NCI-H82 treated with DMSO at 0.1 percent for 48 hours (cell line): ENCODE data around the gene ZNF687.

Experiments used
- DNase-seq: peaks from one replicate; lab custom pipeline; 2025; ENCODE audit not compliant: unreplicated experiment; lab: John Stamatoyannopoulos, UW

The ZNF687 gene

GRCh38 chr1:151312826-151313225 lies 30.7 kb downstream of the ZNF687 start:
- DNase-seq: no peak

- DNase-seq: no peak
Observed at GRCh38 chr1:151313501-151313900, 31.4 kb downstream of the ZNF687 start.

GRCh38 chr1:151314137-151314875 lies 32.2 kb downstream of the ZNF687 start:
- no peak for DNase-seq

GRCh38 chr1:151315565-151316235 lies 33.6 kb downstream of the ZNF687 start:
- DNase-seq: no peak

- no peak for DNase-seq
Observed at GRCh38 chr1:151318975-151319374, 36.9 kb downstream of the ZNF687 start.

- DNase-seq: no peak
Observed at GRCh38 chr1:151324390-151324930, 42.4 kb downstream of the ZNF687 start.

GRCh38 chr1:151325231-151325630 lies 43.1 kb downstream of the ZNF687 start:
- DNase-seq: no peak

DNA sequence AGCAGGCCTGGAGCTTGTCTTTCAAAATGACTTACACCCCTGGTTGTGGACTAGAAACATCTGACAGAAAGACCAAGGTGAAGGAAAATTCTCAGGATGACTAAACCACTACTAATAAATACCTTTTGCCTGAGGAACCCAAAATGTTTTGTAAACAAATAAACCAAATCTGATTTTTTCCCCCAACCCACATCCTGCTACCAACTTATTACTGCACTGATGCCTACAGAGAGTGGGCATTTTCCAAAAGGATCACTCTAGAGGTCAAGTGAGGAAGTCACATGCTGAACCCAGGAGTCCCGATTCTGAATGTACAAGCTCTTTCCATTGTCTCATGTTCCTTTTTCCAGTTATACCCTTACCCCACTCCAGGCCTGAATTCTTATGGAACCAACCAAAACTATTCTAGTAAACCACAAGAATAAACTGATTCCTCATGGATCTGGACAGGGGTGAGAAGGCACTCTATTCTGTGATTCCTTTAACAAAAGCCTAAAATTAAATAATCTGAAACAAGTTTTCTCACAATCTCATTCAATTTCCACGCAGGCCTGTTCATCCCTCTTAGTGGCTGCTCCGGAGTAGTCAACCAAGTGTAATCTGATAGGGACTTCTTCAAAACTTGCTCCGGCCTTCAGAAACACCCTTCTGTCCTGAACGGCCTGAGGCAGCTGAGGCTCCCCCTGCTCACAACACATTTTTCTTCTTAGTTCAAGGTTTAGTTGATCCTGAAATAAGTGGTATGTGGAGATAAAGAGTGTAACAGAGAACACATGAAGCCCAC lies 43.7 kb downstream of the ZNF687 start:
- DNase-seq: no peak

DNA sequence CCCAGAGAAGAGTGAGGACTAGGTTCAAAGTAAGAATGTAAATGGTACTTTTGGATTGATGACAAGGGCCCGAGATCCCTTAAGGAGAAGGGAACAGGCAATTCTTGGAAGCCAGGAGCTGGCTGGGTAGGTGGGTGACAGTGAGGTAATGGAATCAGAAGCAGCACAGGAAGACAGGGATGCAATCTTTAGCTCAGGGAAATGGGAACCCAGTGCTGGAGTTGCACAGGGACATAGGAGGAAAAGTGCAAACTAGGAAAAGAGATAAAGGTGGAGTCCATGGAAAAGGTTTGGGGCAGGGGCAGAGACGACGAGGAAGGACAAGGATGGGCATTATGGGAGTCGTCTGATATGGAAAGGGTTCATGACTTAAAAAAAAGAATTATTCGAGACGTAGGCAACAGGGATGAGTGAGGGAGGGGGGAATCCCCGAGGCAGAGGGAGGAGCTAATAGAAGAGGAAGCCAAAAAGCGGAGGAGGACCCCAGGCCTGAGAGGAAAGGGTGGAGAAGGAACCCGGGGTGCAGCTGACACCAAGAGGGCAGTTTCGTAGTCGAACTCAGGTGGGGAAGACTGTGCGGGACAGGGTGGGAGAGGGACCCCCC lies 44.6 kb downstream of the ZNF687 start:
- DNase-seq: no peak

DNA sequence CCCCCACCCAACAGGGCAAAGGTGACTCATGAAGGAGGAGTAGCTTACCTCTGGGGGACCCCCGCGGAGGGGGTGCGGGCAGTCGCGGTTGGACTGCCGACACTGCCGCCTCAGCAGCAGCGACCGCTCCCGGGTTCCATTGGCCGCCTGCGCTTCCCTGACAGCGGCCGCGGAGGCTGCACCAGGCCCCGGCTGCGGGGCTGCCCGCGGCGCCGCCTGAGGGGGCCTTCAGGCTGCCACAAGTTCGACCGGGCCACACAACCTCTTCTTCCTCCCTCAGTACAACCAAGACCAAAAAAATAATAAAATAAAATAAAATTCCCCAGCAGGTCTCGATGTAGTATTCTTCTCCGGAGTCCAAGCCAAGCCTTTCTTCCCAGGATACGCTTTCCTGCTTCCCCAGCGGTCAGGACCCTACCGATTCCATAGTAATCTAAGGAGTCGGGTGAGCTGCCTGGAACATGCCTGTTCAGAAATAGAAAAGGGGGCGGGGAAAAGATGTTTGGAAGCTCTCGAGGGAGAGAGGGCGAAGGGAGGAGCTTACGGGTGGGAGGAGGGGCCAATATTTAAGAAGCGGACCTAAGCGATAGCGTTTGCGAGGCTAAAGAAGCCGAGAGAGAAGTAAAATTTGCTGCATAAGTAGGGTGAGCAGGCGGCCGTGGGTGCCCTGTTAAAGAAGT lies 45.3 kb downstream of the ZNF687 start, which contains the start of gene PI4KB:
Gene PI4KB (minus strand): TSS at position 194 of the 680 bp plus-strand sequence. CDS start 10,935 bp downstream, outside the sequence.
- peak; percentile 98 for DNase-seq

- DNase-seq: no peak
Observed at GRCh38 chr1:151327903-151328674, 46.0 kb downstream of the ZNF687 start.

DNA sequence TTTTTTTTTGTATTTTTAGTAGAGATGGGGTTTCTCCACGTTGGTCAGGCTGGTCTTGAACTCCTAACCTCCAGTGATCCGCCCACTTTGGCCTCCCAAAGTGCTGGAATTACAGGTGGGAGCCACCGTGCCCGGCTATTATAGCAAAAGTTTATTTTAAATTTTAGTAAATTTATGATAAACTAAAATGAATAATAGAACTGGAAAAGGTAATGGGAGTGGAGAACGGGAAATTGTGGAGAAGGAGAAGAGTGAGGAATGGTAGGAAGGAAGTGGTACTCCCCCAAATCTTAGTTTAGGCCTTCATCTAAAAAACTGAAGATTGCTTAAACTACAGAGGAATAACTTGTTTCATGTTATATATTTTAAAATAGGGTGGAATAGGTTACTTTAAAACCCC lies 52.7 kb downstream of the ZNF687 start:
- no peak for DNase-seq

DNA sequence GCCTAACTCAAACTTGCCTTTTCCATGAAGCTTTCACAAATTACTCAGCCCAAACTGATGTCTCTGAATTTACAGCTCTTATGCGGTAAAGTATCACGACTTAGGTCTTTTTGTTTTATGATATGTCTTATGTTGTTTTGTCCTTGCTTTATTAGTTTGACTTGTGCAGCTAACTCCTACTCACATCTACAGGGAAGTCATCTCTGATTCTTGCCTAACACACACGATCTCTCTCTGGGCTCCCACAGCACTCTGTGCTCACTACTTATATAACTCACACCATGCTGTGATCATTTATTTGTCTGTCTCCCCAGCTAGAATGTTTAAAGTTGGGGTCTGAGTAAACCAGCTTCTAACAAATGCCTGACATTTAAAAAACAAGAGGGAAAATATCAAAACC lies 54.5 kb downstream of the ZNF687 start:
- no peak for DNase-seq

DNA sequence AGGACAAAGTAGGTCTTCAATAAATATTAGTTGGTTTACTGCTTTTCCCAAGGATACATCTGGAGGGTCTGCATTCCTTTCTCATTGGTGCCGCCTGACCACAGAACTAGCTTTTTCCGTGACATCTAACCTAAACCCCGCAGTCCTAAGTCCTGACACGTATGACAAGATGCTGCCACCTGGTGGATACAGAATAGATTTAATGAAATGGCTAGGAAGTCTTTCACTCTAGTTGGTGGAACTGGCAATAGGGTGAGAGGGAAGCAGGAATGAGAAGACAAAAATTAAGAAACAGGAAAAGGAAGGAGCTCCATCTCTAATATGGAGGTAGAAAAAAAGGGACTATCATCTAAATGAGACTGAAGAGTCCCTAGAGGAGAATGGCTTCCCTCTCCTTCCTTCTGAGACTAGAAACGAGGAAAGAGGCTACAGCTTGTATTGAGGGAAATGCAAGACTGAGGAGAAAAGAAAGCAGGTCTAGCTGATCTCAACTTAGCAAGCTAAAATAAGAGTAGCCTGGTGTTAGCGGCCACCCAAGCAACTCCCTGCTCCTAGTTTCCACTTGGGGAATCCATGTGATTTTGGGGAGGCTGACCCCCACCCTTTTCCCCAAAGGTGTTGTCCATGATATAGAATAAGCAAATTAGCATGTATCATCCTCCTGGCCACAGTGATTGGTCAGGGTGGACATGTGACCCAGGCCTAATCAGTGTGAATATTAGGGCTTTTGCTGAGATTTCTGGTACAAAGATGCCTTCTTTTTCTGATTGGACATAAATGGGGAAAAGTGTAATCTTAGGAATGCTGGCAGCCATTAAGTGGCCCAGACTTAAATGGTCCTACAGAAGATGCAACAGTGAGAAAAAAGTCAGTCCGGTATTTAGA lies 59.0 kb downstream of the ZNF687 start:
- DNase-seq: peak; percentile 84
